Tibial nerve (tissue), 4 donors: ENCODE results near the gene PLEKHG5. TPM values are rescaled to one million over a fixed set of nuclear protein-coding genes. Genes with fewer than 3 reads are reported as not detected.

Source experiments
- DNase-seq, 2 donors: peaks; one replicate each; pipeline ENCODE4 v3.0.0-alpha.2; 2019; ENCODE audit warnings: low spot score in 2 of 2
- H3K27ac ChIP-seq, 4 donors: fragments of 200-600 bp; sonication (generic) in 3 of 4; one replicate each; pipeline ENCODE4 v1.5.1; 2017 to 2019; ENCODE audit warnings: mild to moderate bottlenecking in 1 of 4
- H3K27me3 ChIP-seq, 2 donors: fragments of 200-600 bp; sonication (generic) in 1 of 2; one replicate each; pipeline versions ENCODE4 v1.5.1 to v1.6.0; 2017 to 2019
- H3K36me3 ChIP-seq, 3 donors: fragments of 200-600 bp; sonication (generic); one replicate each; pipeline ENCODE4 v1.5.1; 2018 to 2019
- H3K4me1 ChIP-seq, 4 donors: fragments of 200-600 bp; sonication (generic) in 3 of 4; one replicate each; pipeline ENCODE4 v1.5.1; 2017 to 2019
- H3K4me3 ChIP-seq, 4 donors: fragments of 200-600 bp; sonication (generic) in 3 of 4; one replicate each; pipeline ENCODE4 v1.5.1; 2017 to 2019; ENCODE audit warnings: mild to moderate bottlenecking in 1 of 4, moderate library complexity in 1 of 4
- H3K9me3 ChIP-seq, 4 donors: fragments of 200-600 bp; sonication (generic) in 3 of 4; one replicate each; pipeline ENCODE4 v1.5.1; 2017 to 2019
- CTCF ChIP-seq, 5 experiments: fragments of 200-600 bp in 3 of 5; fragments of 450-650 bp in 2 of 5; sonication (generic) in 3 of 5; IDR thresholded peaks; one replicate each; pipeline ENCODE4 v1.5.1; 2016 to 2019; ENCODE audit warnings: antibody characterized with exemption in 5 of 5, mild to moderate bottlenecking in 3 of 5, moderate library complexity in 2 of 5
- EP300 ChIP-seq, 2 donors: sonication (generic); formaldehyde crosslinking; IDR thresholded peaks; one replicate each; pipeline ENCODE4 v1.6.1; 2017; ENCODE audit warnings: antibody characterized with exemption in 2 of 2, mild to moderate bottlenecking in 1 of 2
- POLR2A ChIP-seq, 2 donors: fragments of 450-650 bp; IDR thresholded peaks; one replicate each; pipeline ENCODE4 v1.6.1; 2017; ENCODE audit warnings: antibody characterized with exemption in 2 of 2, mild to moderate bottlenecking in 2 of 2, moderate library complexity in 2 of 2
- WGBS, 2 donors: methylation state at CpG; one replicate each; pipeline ENCODE4 v1.1.5; 2018; 5-methylcytosine and 5-hydroxymethylcytosine counted together
- total RNA-seq, 4 donors: library from RNA; depleted of rRNA; stranded (reverse); fragments of >200 nt; gene quantifications; one replicate each; pipeline ENCODE4 v1.1.0, GENCODE V29; 2016

Gene PLEKHG5
- total RNA-seq, 4 donors from 2014 or later, result 25.6 to 40.8 (median 30.8) TPM

- no peak for TF ChIP-seq EP300 (IDR thresholded peaks at IDR 0.05)
- TF ChIP-seq CTCF (IDR thresholded peaks at IDR 0.05), result no peak
- TF ChIP-seq POLR2A (IDR thresholded peaks at IDR 0.05), result no peak
- H3K9me3 ChIP-seq, result no peaks in the 10 kb centered on the region
- no peak overlapping the region for H3K4me3 ChIP-seq
- peaks cover 0 to 34% (median 11%) of the 10 kb centered on the region in 4 donors for H3K4me1 ChIP-seq
- WGBS, 2 donors, result 95 to 96% methylated on average over 5 to 7 of the region's 7 CpGs
- no peak overlapping the region for H3K27ac ChIP-seq
- peaks cover 0 to 25% of the 10 kb centered on the region in 2 donors for H3K27me3 ChIP-seq
- DNase-seq, result no peak
- H3K36me3 ChIP-seq, result no peaks in the 10 kb centered on the region
Measured at GRCh38 chr1:6483761-6484117, 7.7 kb downstream of the PLEKHG5 start.

- H3K27ac ChIP-seq, result no peak overlapping the region
- H3K4me1 ChIP-seq, result peaks cover 0 to 32% (median 11%) of the 10 kb centered on the region in 4 donors
- no peaks in the 10 kb centered on the region for H3K9me3 ChIP-seq
- H3K4me3 ChIP-seq, result no peak overlapping the region
- no peaks in the 10 kb centered on the region for H3K36me3 ChIP-seq
- no peak for TF ChIP-seq CTCF (IDR thresholded peaks at IDR 0.05)
- TF ChIP-seq POLR2A (IDR thresholded peaks at IDR 0.05), result no peak
- TF ChIP-seq EP300 (IDR thresholded peaks at IDR 0.05), result no peak
- H3K27me3 ChIP-seq, result peaks cover 0 to 25% of the 10 kb centered on the region in 2 donors
- 84% methylated on average over 14 of the region's 14 CpGs for WGBS, 2 donors
- DNase-seq, result no peak
Measured at GRCh38 chr1:6483017-6483760, 8.3 kb downstream of the PLEKHG5 start.

- Histone ChIP-seq H3K4me3 (no peak overlapping the region), H3K9me3 (no peaks in the 10 kb centered on the region), H3K36me3 (peaks cover 0 to 4% (median 0%) of the 10 kb centered on the region in 3 donors), H3K4me1 (peaks cover 0 to 24% (median 9%) of the 10 kb centered on the region in 4 donors), H3K27me3 (peaks cover 0 to 25% of the 10 kb centered on the region in 2 donors), H3K27ac (no peak overlapping the region)
- DNase-seq, result no peak
- 88% methylated on average over 5 of the region's 5 CpGs for WGBS, 2 donors
- TF ChIP-seq POLR2A (IDR thresholded peaks at IDR 0.05), result no peak
- no peak for TF ChIP-seq CTCF (IDR thresholded peaks at IDR 0.05)
- no peak for TF ChIP-seq EP300 (IDR thresholded peaks at IDR 0.05)
Measured at GRCh38 chr1:6481820-6482219, 9.6 kb downstream of the PLEKHG5 start.

- peaks cover 0 to 5% (median 0%) of the 10 kb centered on the region in 4 donors for H3K4me1 ChIP-seq
- TF ChIP-seq EP300 (IDR thresholded peaks at IDR 0.05) (no peak), POLR2A (IDR thresholded peaks at IDR 0.05) (no peak), CTCF (IDR thresholded peaks at IDR 0.05) (no peak)
- no peak for DNase-seq
- H3K36me3 ChIP-seq, result peaks cover 0 to 35% (median 0%) of the 10 kb centered on the region in 3 donors
- H3K4me3 ChIP-seq, result no peak overlapping the region
- no peak overlapping the region for H3K27ac ChIP-seq
- no peaks in the 10 kb centered on the region for H3K9me3 ChIP-seq
- 78 to 82% methylated on average over 24 of the region's 24 CpGs for WGBS, 2 donors
- H3K27me3 ChIP-seq, result no peaks in the 10 kb centered on the region
Measured at GRCh38 chr1:6477039-6477820, 14.2 kb downstream of the PLEKHG5 start.

GRCh38 chr1:6476483-6476882 lies 15.0 kb downstream of the PLEKHG5 start:
- H3K36me3 ChIP-seq, result peaks cover 0 to 43% (median 0%) of the 10 kb centered on the region in 3 donors
- no peak for TF ChIP-seq EP300 (IDR thresholded peaks at IDR 0.05)
- no peak for TF ChIP-seq CTCF (IDR thresholded peaks at IDR 0.05)
- no peak for TF ChIP-seq POLR2A (IDR thresholded peaks at IDR 0.05)
- H3K27ac ChIP-seq, result no peak overlapping the region
- peaks cover 0 to 5% (median 0%) of the 10 kb centered on the region in 4 donors for H3K4me1 ChIP-seq
- H3K27me3 ChIP-seq, result no peaks in the 10 kb centered on the region
- H3K9me3 ChIP-seq, result no peaks in the 10 kb centered on the region
- H3K4me3 ChIP-seq, result no peak overlapping the region
- WGBS, 2 donors, result 83 to 94% methylated on average over 5 of the region's 5 CpGs
- no peak for DNase-seq
